SK-N-MC (cell line): ENCODE data around the gene USH2A.

Experiments
- EZH2 ChIP-seq: fragments of 200-600 bp; sonication (generic); IDR thresholded peaks from one replicate; pipeline ENCODE4 v1.6.1; 2017; ENCODE audit warnings: antibody characterized with exemption
- FOXP2 ChIP-seq: optimal IDR thresholded peaks from 2 replicates; pipeline ENCODE3; 2011; ENCODE audit warnings: mild to moderate bottlenecking, moderate library complexity; ENCODE audit not compliant: insufficient read depth; ENCODE audit errors: extremely low read length, control extremely low read depth
- POLR2AphosphoS5 ChIP-seq: IDR thresholded peaks from 2 replicates; pipeline ENCODE4 v1.6.1; 2012; ENCODE audit warnings: mild to moderate bottlenecking, low read depth, low read length, borderline replicate concordance

DNA sequence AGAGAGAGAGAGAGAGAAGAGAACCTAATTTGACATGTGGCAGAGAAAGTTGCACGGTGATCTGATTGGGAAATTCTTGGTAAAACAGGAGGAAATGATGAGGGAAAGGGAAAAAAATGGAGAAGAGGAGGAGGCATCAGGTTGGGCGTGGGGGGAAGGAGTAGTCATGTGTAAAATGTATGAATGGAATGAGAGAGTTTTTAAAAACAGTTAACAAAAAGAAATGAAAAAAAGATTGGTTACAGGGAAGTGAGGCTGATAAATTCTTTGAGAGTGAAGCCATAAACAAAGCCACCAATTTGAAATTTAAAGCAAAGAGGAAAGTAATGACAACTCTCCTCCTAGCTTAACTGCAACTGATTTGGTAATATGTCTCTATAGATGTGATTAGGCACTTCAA is 409.2 kb downstream of the USH2A start:
- TF ChIP-seq POLR2AphosphoS5 (no peak), EZH2 (no peak), FOXP2 (no peak)
